ENCODE results near the gene SLC12A8.

- TF ChIP-seq CTCF (IDR thresholded peaks at IDR 0.05): no peak
- no peak for TF ChIP-seq POLR2A (IDR thresholded peaks at IDR 0.05)
- TF ChIP-seq EP300 (IDR thresholded peaks at IDR 0.05): no peak
These were observed 65.7 kb downstream of the SLC12A8 start for GRCh38 chr3:125146626-125147490.

Measured in stomach (tissue), 4 donors.